ENCODE measurements around the gene DHX35.

DHX35 gene

DNA sequence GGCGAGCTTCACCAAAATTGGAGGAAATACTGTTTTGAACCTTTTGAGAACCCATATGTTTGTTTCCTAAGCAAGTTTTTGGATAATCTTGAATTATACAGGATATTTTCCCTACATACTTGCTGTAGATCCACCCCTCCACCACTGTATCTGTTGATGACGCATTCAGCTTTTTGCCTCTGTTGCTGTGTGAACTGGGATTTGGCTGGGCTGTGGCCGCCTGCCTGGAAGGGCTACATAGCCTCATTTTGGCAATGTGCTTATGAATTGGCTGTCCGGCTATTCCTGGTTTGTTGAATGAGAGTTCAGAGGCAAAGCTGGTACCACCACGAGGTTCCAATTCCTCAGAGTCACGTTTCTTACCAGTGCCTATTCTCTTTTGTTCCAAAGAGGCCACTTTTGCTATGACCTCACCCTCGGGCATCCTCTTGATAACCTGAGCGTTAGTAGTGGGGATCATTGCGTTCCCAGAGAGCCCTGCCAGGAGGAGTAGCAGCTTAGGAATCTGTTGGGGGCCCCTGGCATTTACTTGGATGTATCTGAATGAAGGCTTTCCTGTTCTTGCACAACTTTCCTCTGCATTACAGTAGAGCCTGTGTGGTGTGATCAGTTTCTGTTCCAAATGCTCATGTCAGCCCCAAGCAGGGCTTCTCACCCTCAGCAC is 29.6 kb upstream of the DHX35 start:
- peak overlapping the region; percentile 33 for H3K27ac ChIP-seq (ENCODE audit: poor library complexity, severe bottlenecking)
- ATAC-seq (ENCODE audit: low read depth) (peak; percentile 35), DNase-seq (ENCODE audit: low spot score) (no peak)
- no peaks in the 10 kb centered on the region for H3K9me3 ChIP-seq (ENCODE audit: severe bottlenecking)
- H3K36me3 ChIP-seq (ENCODE audit: low read depth) = peaks cover 55% of the 10 kb centered on the region
- no peaks in the 10 kb centered on the region for H3K27me3 ChIP-seq (ENCODE audit: insufficient read depth, poor library complexity, severe bottlenecking)
- H3K4me3 ChIP-seq (ENCODE audit: severe bottlenecking) = no peak overlapping the region
- H3K4me1 ChIP-seq (ENCODE audit: insufficient read depth, poor library complexity, severe bottlenecking) = peaks cover 58% of the 10 kb centered on the region
- TF ChIP-seq, protein P1, sequence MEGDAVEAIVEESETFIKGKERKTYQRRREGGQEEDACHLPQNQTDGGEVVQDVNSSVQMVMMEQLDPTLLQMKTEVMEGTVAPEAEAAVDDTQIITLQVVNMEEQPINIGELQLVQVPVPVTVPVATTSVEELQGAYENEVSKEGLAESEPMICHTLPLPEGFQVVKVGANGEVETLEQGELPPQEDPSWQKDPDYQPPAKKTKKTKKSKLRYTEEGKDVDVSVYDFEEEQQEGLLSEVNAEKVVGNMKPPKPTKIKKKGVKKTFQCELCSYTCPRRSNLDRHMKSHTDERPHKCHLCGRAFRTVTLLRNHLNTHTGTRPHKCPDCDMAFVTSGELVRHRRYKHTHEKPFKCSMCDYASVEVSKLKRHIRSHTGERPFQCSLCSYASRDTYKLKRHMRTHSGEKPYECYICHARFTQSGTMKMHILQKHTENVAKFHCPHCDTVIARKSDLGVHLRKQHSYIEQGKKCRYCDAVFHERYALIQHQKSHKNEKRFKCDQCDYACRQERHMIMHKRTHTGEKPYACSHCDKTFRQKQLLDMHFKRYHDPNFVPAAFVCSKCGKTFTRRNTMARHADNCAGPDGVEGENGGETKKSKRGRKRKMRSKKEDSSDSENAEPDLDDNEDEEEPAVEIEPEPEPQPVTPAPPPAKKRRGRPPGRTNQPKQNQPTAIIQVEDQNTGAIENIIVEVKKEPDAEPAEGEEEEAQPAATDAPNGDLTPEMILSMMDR (IDR thresholded peaks at IDR 0.05; ENCODE audit: poor library complexity, severe bottlenecking) = no peak

DNA sequence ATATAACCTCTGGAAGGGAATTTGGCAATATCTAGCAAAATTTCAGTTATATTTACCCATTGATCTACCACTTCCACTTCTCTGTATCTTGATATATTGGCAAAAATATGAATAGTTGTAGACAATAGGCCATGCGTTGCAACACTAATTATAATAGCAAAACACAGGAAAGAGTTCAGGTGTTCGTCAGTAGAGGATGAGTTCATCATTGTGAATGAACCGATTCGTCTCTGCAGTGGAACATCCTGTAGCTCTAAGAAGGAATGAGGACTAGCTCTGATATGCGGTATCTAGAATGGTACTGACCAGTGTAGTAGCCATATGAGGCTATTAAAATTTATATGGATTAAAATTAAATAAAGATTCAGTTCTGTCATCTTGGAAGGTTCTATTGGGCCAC is 27.6 kb upstream of the DHX35 start:
- DNase-seq (ENCODE audit: low spot score) (no peak), ATAC-seq (ENCODE audit: low read depth) (no peak)
- H3K36me3 ChIP-seq (ENCODE audit: low read depth) = peaks cover 67% of the 10 kb centered on the region
- peaks cover 45% of the 10 kb centered on the region for H3K4me1 ChIP-seq (ENCODE audit: insufficient read depth, poor library complexity, severe bottlenecking)
- H3K27ac ChIP-seq (ENCODE audit: poor library complexity, severe bottlenecking) = no peak overlapping the region
- no peaks in the 10 kb centered on the region for H3K27me3 ChIP-seq (ENCODE audit: insufficient read depth, poor library complexity, severe bottlenecking)
- H3K9me3 ChIP-seq (ENCODE audit: severe bottlenecking) = no peaks in the 10 kb centered on the region
- no peak overlapping the region for H3K4me3 ChIP-seq (ENCODE audit: severe bottlenecking)
- TF ChIP-seq, protein P1 (IDR thresholded peaks at IDR 0.05; ENCODE audit: poor library complexity, severe bottlenecking) = no peak

DNA sequence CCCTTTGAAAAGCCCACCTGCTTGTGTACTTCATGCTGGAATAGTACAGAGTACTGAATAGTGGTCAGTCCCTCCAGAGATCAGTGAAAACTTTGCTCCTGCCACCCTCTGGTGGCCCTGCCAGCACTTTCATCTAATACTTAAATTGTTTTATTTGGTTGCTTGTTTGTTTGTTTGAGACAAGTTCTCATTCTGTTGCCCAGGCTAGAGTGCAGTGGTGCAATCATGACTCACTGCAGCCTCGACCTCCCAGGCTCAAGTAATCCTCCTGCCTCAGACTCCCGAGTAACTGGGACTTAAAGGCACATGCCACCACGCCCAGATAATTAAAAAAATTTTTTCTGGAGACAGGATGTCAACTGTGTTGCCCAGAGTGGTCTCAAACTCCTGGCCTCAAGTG is 26.9 kb upstream of the DHX35 start:
- H3K27me3 ChIP-seq (ENCODE audit: insufficient read depth, poor library complexity, severe bottlenecking) = no peaks in the 10 kb centered on the region
- peak; percentile 16; the same call in 1 of the 3 replicates for ATAC-seq (ENCODE audit: low read depth)
- H3K4me3 ChIP-seq (ENCODE audit: severe bottlenecking) = no peak overlapping the region
- TF ChIP-seq, protein P1 (IDR thresholded peaks at IDR 0.05; ENCODE audit: poor library complexity, severe bottlenecking) = peak; percentile 70
- no peaks in the 10 kb centered on the region for H3K9me3 ChIP-seq (ENCODE audit: severe bottlenecking)
- DNase-seq (ENCODE audit: low spot score) = no peak
- H3K27ac ChIP-seq (ENCODE audit: poor library complexity, severe bottlenecking) = peak overlapping the region; percentile 1
- H3K36me3 ChIP-seq (ENCODE audit: low read depth) = peaks cover 70% of the 10 kb centered on the region
- peaks cover 42% of the 10 kb centered on the region for H3K4me1 ChIP-seq (ENCODE audit: insufficient read depth, poor library complexity, severe bottlenecking)

DNA sequence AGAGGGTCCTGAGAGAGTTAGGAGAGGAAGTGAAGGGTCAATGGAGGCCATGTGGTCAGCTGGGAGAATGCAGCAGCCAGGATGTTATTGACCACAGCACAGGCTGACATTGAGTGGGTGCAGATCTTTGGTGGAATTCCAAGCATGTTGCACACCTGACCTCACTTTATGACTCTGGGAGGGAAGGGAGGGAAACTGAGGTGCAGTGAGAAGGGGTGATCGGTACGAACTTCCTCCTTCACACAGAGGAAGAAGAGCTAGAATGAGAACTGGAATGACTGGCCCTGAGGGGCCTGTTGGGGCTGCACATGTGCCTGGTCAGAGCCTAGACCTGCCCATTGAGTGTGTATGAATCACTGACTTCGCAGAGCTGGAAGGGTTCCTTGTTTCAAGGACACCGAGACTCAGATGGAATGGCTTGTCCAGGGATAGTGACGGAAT is 26.2 kb upstream of the DHX35 start:
- H3K9me3 ChIP-seq (ENCODE audit: severe bottlenecking) = no peaks in the 10 kb centered on the region
- TF ChIP-seq, protein P1 (IDR thresholded peaks at IDR 0.05; ENCODE audit: poor library complexity, severe bottlenecking) = no peak
- H3K27me3 ChIP-seq (ENCODE audit: insufficient read depth, poor library complexity, severe bottlenecking) = no peaks in the 10 kb centered on the region
- H3K4me1 ChIP-seq (ENCODE audit: insufficient read depth, poor library complexity, severe bottlenecking) = peaks cover 42% of the 10 kb centered on the region
- peaks cover 76% of the 10 kb centered on the region for H3K36me3 ChIP-seq (ENCODE audit: low read depth)
- ATAC-seq (ENCODE audit: low read depth) (peak; percentile 2; the same call in 1 of the 3 replicates), DNase-seq (ENCODE audit: low spot score) (no peak)
- H3K4me3 ChIP-seq (ENCODE audit: severe bottlenecking) = no peak overlapping the region
- H3K27ac ChIP-seq (ENCODE audit: poor library complexity, severe bottlenecking) = peak overlapping the region; percentile 1

DNA sequence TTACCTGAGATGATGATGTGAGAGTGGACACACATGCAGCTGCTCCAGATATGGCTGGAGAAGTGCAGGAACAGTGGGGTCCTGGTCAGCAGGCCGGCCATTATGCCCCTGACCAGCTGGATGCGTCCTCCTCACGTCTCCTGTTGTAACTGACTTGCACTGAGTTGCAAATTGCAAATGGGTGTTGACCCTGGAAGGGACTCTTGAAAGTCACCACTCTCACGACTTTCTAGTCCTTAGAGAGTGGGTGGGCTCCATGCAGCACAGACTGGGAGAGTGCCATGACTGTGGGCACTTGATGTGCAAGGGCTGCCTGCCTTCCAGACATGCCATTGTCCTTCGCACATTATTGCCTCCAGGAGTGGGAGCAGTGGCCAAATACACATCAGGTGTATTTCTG is 25.1 kb upstream of the DHX35 start:
- Histone ChIP-seq H3K36me3 (ENCODE audit: low read depth) (peaks cover 85% of the 10 kb centered on the region), H3K4me3 (ENCODE audit: severe bottlenecking) (no peak overlapping the region), H3K9me3 (ENCODE audit: severe bottlenecking) (no peaks in the 10 kb centered on the region), H3K27ac (ENCODE audit: poor library complexity, severe bottlenecking) (no peak overlapping the region), H3K27me3 (ENCODE audit: insufficient read depth, poor library complexity, severe bottlenecking) (no peaks in the 10 kb centered on the region), H3K4me1 (ENCODE audit: insufficient read depth, poor library complexity, severe bottlenecking) (peaks cover 37% of the 10 kb centered on the region)
- no peak for ATAC-seq (ENCODE audit: low read depth)
- no peak for DNase-seq (ENCODE audit: low spot score)
- TF ChIP-seq, protein P1 (IDR thresholded peaks at IDR 0.05; ENCODE audit: poor library complexity, severe bottlenecking) = no peak

Measured in RWPE2 (cell line).